DND-41 (cell line): Measurements from ENCODE around the gene ZC3H10.

ENCODE experiments used
- ATAC-seq: fragments of 200-7000 bp; cut with Tn5 transposase; 3 replicates; pipeline ENCODE4 v1.9.1; 2021; ENCODE audit warnings: low read depth; ENCODE audit not compliant: insufficient read depth
- DNase-seq: peaks from one replicate; pipeline ENCODE4 v3.0.0-alpha.2; 2020
- H2AFZ ChIP-seq: 2 replicates; pipeline ENCODE4 v1.6.0; 2012; ENCODE audit warnings: low read depth, low read length
- H3K27ac ChIP-seq: 2 replicates; pipeline ENCODE4 v1.5.1; 2012; ENCODE audit warnings: low read length, inconsistent platforms
- H3K27me3 ChIP-seq: fragments of 200-600 bp; sonication (generic); 2 replicates; pipeline ENCODE4 v1.6.0; 2012; ENCODE audit warnings: low read length, mild to moderate bottlenecking, inconsistent platforms; ENCODE audit not compliant: insufficient read depth, poor library complexity
- H3K36me3 ChIP-seq: 2 replicates; pipeline ENCODE4 v1.5.1; 2012; ENCODE audit warnings: low read length, inconsistent platforms; ENCODE audit not compliant: insufficient read depth
- H3K4me1 ChIP-seq: 2 replicates; pipeline ENCODE4 v1.5.1; 2012; ENCODE audit warnings: mild to moderate bottlenecking, low read length; ENCODE audit not compliant: insufficient read depth
- H3K4me2 ChIP-seq: 2 replicates; pipeline ENCODE4 v1.6.0; 2012; ENCODE audit warnings: mild to moderate bottlenecking, moderate library complexity, low read length, inconsistent platforms; ENCODE audit not compliant: insufficient read depth
- H3K4me3 ChIP-seq, 2 experiments: fragments of 200-600 bp in 1 of 2; shearing (Covaris generic) in 1 of 2; 2 replicates each; pipeline ENCODE4 v1.5.1; 2012 to 2016; ENCODE audit warnings: inconsistent platforms in 2 of 2, low read length in 2 of 2, mild to moderate bottlenecking in 2 of 2, low read depth in 1 of 2, moderate library complexity in 1 of 2
- H3K79me2 ChIP-seq: 2 replicates; pipeline ENCODE4 v1.6.0; 2012; ENCODE audit warnings: low read length, inconsistent platforms; ENCODE audit not compliant: insufficient read depth
- H3K9ac ChIP-seq: 2 replicates; pipeline ENCODE4 v1.6.0; 2012; ENCODE audit warnings: low read depth, mild to moderate bottlenecking, inconsistent platforms, low read length, moderate library complexity
- H3K9me3 ChIP-seq: 2 replicates; pipeline ENCODE4 v1.5.1; 2012; ENCODE audit warnings: low read length, moderate library complexity, mild to moderate bottlenecking, inconsistent platforms; ENCODE audit not compliant: insufficient read depth, severe bottlenecking
- H4K20me1 ChIP-seq: 2 replicates; pipeline ENCODE4 v1.6.0; 2012; ENCODE audit warnings: low read length; ENCODE audit not compliant: insufficient read depth
- CTCF ChIP-seq: IDR thresholded peaks from 2 replicates; pipeline ENCODE4 v1.5.1; 2012; ENCODE audit warnings: borderline replicate concordance, low read length, moderate library complexity, mild to moderate bottlenecking; ENCODE audit not compliant: poor library complexity, severe bottlenecking; ENCODE audit errors: extremely low read depth
- EZH2 ChIP-seq: IDR thresholded peaks from 3 replicates; pipeline ENCODE4 v1.6.1; 2012; ENCODE audit warnings: borderline replicate concordance, low read depth, mild to moderate bottlenecking, moderate library complexity, low read length, inconsistent platforms; ENCODE audit not compliant: severe bottlenecking

Gene ZC3H10

GRCh38 chr12:56086608-56087007 is 31.5 kb upstream of the ZC3H10 start:
- no peak overlapping the region for H3K4me3 ChIP-seq
- no peaks in the 10 kb centered on the region for H3K36me3 ChIP-seq
- no peak overlapping the region for H3K27ac ChIP-seq
- H3K4me2 ChIP-seq, result no peak overlapping the region
- H3K79me2 ChIP-seq, result no peaks in the 10 kb centered on the region
- H3K9me3 ChIP-seq, result no peaks in the 10 kb centered on the region
- TF ChIP-seq CTCF (no peak), EZH2 (no peak)
- no peak for ATAC-seq
- DNase-seq, result no peak
- H2AFZ ChIP-seq, result no peak overlapping the region
- H3K4me1 ChIP-seq, result no peaks in the 10 kb centered on the region
- no peak overlapping the region for H3K9ac ChIP-seq
- no peaks in the 10 kb centered on the region for H4K20me1 ChIP-seq
- H3K27me3 ChIP-seq, result peaks cover 20% of the 10 kb centered on the region

GRCh38 chr12:56087220-56087619 is 30.8 kb upstream of the ZC3H10 start:
- ATAC-seq (no peak), DNase-seq (no peak)
- Histone ChIP-seq H4K20me1 (no peaks in the 10 kb centered on the region), H3K4me1 (no peaks in the 10 kb centered on the region), H3K9ac (no peak overlapping the region), H3K4me3 (no peak overlapping the region), H2AFZ (no peak overlapping the region), H3K27ac (no peak overlapping the region), H3K4me2 (no peak overlapping the region), H3K9me3 (no peaks in the 10 kb centered on the region), H3K36me3 (no peaks in the 10 kb centered on the region), H3K79me2 (no peaks in the 10 kb centered on the region), H3K27me3 (peaks cover 15% of the 10 kb centered on the region)
- no peak for TF ChIP-seq CTCF
- TF ChIP-seq EZH2, result no peak

- Histone ChIP-seq H3K4me2 (no peak overlapping the region), H3K4me3 (no peak overlapping the region), H3K9me3 (no peaks in the 10 kb centered on the region), H3K9ac (no peak overlapping the region), H3K4me1 (peaks cover 10% of the 10 kb centered on the region), H3K79me2 (no peaks in the 10 kb centered on the region), H3K27me3 (peaks cover 5% of the 10 kb centered on the region), H3K27ac (no peak overlapping the region), H2AFZ (no peak overlapping the region), H3K36me3 (no peaks in the 10 kb centered on the region), H4K20me1 (no peaks in the 10 kb centered on the region)
- DNase-seq (no peak), ATAC-seq (no peak)
- TF ChIP-seq CTCF, result no peak
- TF ChIP-seq EZH2, result no peak
Observed at GRCh38 chr12:56097738-56098137, 20.3 kb upstream of the ZC3H10 start.

- no peak for TF ChIP-seq EZH2
- no peak for TF ChIP-seq CTCF
- no peak overlapping the region for H2AFZ ChIP-seq
Observed at GRCh38 chr12:56098592-56098991, 19.5 kb upstream of the ZC3H10 start.

More at GRCh38 chr12:56098592-56098991, 19.5 kb upstream of the ZC3H10 start:
- no peak overlapping the region for H3K4me3 ChIP-seq
- peaks cover 19% of the 10 kb centered on the region for H3K4me1 ChIP-seq
- no peaks in the 10 kb centered on the region for H4K20me1 ChIP-seq
- ATAC-seq (no peak), DNase-seq (no peak)
- H3K79me2 ChIP-seq, result peaks cover under 1% of the 10 kb centered on the region; the same call in 1 of the 2 replicates
- no peak overlapping the region for H3K27ac ChIP-seq
- H3K27me3 ChIP-seq, result peaks cover 5% of the 10 kb centered on the region
- no peak overlapping the region for H3K9ac ChIP-seq
- no peak overlapping the region for H3K4me2 ChIP-seq
- H3K36me3 ChIP-seq, result no peaks in the 10 kb centered on the region
- H3K9me3 ChIP-seq, result no peaks in the 10 kb centered on the region
